ENCODE measurements around the gene CYP3A5. TPM values are rescaled to one million over a fixed set of nuclear protein-coding genes. Genes with fewer than 3 reads are reported as not detected.
A peak's percentile ranks its signal among the peaks of the same experiment; 100 is the strongest.

Gene CYP3A5
- total and polyA plus RNA-seq, 9 of the 15 experiments (the other 6 are each of a cell fraction or from before 2014, with no cell fraction given), result 0.73 to 2.8 (median 1.5) TPM

- no peak for TF ChIP-seq STAT5B (CRISPR knock-in tag; IDR thresholded peaks at IDR 0.05)
- no peak for TF ChIP-seq ELF4 (CRISPR knock-in tag; IDR thresholded peaks at IDR 0.05)
- no peak for TF ChIP-seq NFXL1 (CRISPR knock-in tag; IDR thresholded peaks at IDR 0.05)
- TF ChIP-seq ZNF584 (CRISPR knock-in tag; IDR thresholded peaks at IDR 0.05; ENCODE audit: low read depth), result no peak; the same call in 1 of the 2 replicates
- TF ChIP-seq ARID2 (IDR thresholded peaks at IDR 0.05), result no peak
- TF ChIP-seq NCOA1 (IDR thresholded peaks at IDR 0.05; ENCODE audit: low read depth), result 0 out of 2 replicates have a peak, but pooled peaks have one; percentile 58
- TF ChIP-seq ADNP (tag; IDR thresholded peaks at IDR 0.05), result peak; percentile 65; the same call in 1 of the 2 replicates
- TF ChIP-seq GATA2 (CRISPR knock-in tag; IDR thresholded peaks at IDR 0.05), result peak; percentile 99
- TF ChIP-seq, protein P1, sequence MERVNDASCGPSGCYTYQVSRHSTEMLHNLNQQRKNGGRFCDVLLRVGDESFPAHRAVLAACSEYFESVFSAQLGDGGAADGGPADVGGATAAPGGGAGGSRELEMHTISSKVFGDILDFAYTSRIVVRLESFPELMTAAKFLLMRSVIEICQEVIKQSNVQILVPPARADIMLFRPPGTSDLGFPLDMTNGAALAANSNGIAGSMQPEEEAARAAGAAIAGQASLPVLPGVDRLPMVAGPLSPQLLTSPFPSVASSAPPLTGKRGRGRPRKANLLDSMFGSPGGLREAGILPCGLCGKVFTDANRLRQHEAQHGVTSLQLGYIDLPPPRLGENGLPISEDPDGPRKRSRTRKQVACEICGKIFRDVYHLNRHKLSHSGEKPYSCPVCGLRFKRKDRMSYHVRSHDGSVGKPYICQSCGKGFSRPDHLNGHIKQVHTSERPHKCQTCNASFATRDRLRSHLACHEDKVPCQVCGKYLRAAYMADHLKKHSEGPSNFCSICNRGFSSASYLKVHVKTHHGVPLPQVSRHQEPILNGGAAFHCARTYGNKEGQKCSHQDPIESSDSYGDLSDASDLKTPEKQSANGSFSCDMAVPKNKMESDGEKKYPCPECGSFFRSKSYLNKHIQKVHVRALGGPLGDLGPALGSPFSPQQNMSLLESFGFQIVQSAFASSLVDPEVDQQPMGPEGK (CRISPR knock-in tag; IDR thresholded peaks at IDR 0.05; ENCODE audit: borderline replicate concordance), result no peak
- no peak for TF ChIP-seq POLR2AphosphoS2 (IDR thresholded peaks at IDR 0.05; ENCODE audit: low read length)
- TF ChIP-seq ZMIZ1 (IDR thresholded peaks at IDR 0.05; ENCODE audit: low read depth in 2 of 2, low read length in 2 of 2), result peak in 1 of 2 experiments; percentile 35; a peak in 1 of 4 replicates
- no peak for TF ChIP-seq ZNF263 (CRISPR knock-in tag; IDR thresholded peaks at IDR 0.05; ENCODE audit: borderline replicate concordance)
- no peak; the same call in 1 of the 2 replicates for TF ChIP-seq RUNX1 (IDR thresholded peaks at IDR 0.05; ENCODE audit: low read depth)
- TF ChIP-seq, protein P2, sequence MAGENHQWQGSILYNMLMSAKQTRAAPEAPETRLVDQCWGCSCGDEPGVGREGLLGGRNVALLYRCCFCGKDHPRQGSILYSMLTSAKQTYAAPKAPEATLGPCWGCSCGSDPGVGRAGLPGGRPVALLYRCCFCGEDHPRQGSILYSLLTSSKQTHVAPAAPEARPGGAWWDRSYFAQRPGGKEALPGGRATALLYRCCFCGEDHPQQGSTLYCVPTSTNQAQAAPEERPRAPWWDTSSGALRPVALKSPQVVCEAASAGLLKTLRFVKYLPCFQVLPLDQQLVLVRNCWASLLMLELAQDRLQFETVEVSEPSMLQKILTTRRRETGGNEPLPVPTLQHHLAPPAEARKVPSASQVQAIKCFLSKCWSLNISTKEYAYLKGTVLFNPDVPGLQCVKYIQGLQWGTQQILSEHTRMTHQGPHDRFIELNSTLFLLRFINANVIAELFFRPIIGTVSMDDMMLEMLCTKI (IDR thresholded peaks at IDR 0.05; ENCODE audit: partially characterized antibody), result no peak
- TF ChIP-seq CAMTA2 (CRISPR knock-in tag; conservative IDR thresholded peaks at IDR 0.05), result no peak
- TF ChIP-seq ELF2 (CRISPR knock-in tag; IDR thresholded peaks at IDR 0.05), result no peak
- TF ChIP-seq ZNF780A (CRISPR knock-in tag; IDR thresholded peaks at IDR 0.05), result no peak
- TF ChIP-seq, protein P3, sequence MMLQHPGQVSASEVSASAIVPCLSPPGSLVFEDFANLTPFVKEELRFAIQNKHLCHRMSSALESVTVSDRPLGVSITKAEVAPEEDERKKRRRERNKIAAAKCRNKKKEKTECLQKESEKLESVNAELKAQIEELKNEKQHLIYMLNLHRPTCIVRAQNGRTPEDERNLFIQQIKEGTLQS (IDR thresholded peaks at IDR 0.05), result no peak; the same call in 1 of the 2 replicates
- TF ChIP-seq, protein P3 (CRISPR knock-in tag; conservative IDR thresholded peaks at IDR 0.05), result no peak
- TF ChIP-seq BRCA1 (IDR thresholded peaks at IDR 0.05), result no peak
- TF ChIP-seq BRCA1 (CRISPR knock-in tag; IDR thresholded peaks at IDR 0.05), result no peak
- peak; percentile 90; the same call in 1 of the 2 replicates for TF ChIP-seq FOXA1 (IDR thresholded peaks at IDR 0.05; ENCODE audit: borderline replicate concordance)
Observed at GRCh38 chr7:99693427-99694200, 13.8 kb upstream of the CYP3A5 start (continued).

Data from K562 (cell line).